ENCODE data around the gene CTSS.
"Not testable (repeated sequence)": the region's sequence is repeated elsewhere in the genome, so short reads cannot be mapped to it uniquely, and the experiment has no call there.

The CTSS gene

DNA sequence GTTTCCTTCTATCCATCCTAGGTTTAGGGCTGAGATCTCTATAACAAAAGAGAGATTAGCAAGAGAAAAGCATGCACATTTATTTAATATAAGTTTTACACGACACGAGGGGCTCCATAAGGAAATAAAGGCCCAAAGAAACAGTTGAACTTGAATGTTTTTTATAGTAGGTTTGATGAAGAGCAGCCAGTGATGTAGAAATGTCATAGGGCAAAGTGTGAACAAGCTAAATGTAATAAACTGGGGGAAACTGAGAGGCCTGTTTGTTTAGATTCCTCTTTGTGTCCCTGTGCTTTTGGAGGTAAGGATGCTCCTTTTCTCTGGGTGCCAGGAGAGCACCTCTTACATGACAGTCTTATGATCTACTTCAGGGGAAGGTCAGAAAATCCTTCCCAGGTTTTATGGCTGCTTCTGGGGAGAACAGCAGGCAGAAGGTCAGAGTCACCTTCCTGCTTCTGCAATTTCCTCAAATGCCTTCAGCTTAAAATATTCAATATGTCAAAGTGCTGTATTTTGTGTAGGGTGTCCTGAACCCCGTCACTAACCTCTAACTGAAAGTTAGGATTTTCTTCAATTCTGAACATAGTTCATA, 35.4 kb downstream of the CTSS start:
- no peak overlapping the region for H3K4me3 ChIP-seq (ENCODE audit: low read length)
- TF ChIP-seq, protein P1, sequence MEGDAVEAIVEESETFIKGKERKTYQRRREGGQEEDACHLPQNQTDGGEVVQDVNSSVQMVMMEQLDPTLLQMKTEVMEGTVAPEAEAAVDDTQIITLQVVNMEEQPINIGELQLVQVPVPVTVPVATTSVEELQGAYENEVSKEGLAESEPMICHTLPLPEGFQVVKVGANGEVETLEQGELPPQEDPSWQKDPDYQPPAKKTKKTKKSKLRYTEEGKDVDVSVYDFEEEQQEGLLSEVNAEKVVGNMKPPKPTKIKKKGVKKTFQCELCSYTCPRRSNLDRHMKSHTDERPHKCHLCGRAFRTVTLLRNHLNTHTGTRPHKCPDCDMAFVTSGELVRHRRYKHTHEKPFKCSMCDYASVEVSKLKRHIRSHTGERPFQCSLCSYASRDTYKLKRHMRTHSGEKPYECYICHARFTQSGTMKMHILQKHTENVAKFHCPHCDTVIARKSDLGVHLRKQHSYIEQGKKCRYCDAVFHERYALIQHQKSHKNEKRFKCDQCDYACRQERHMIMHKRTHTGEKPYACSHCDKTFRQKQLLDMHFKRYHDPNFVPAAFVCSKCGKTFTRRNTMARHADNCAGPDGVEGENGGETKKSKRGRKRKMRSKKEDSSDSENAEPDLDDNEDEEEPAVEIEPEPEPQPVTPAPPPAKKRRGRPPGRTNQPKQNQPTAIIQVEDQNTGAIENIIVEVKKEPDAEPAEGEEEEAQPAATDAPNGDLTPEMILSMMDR (conservative IDR thresholded peaks at IDR 0.05; ENCODE audit: low read depth, low read length) = no peak
- no peak for DNase-seq (ENCODE audit: low read depth)

DNA sequence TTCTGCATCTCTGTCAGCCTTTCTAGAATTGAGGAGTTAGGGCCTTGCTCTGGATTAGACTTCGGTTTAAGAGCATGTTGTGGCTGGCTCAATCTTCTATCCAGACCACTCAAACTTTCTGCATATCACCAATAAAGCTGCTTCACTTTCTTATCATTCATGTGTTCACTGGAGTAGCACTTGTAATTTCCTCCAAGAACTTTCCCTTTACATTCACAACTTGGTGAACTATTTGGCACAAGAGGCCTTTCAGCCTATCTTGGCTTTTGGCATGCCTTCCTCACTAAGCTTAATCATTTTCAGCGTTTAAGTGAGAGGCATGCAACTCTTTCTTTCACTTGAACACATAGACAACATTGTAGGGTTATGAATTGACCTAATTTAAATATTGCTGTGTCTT, 41.2 kb downstream of the CTSS start:
- TF ChIP-seq, protein P1 (conservative IDR thresholded peaks at IDR 0.05; ENCODE audit: low read depth, low read length) = no peak
- DNase-seq (ENCODE audit: low read depth) = no peak
- no peak overlapping the region for H3K4me3 ChIP-seq (ENCODE audit: low read length)

DNA sequence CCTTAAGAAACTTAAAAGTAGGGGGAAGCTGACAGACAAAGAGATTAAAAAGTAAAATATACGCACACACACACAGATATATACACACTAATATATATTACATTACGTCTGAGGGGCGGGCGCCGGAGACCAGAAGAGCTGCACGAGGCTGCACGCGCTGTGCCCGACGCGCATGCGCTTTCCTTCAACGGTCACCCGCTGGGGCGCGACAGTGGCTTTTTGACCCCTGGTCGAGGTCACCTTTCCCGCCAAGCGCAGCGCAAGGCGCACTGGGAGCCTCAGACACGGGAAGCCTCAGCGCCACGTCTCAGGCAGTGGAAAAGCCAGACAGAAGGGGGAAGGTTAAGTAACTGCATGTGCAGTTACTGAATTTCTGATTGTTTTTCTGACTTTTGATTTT, 44.9 kb downstream of the CTSS start, which contains the start of gene HORMAD1:
HORMAD1 (minus strand) TSS at position 193 of the 400 bp plus-strand sequence. CDS start 1,390 bp downstream, outside the sequence.
- H3K4me3 ChIP-seq (ENCODE audit: low read length) = no peak within 1 kb of the TSS
- TF ChIP-seq, protein P1 (conservative IDR thresholded peaks at IDR 0.05; ENCODE audit: low read depth, low read length) = no peak
- no peak for DNase-seq (ENCODE audit: low read depth)

DNA sequence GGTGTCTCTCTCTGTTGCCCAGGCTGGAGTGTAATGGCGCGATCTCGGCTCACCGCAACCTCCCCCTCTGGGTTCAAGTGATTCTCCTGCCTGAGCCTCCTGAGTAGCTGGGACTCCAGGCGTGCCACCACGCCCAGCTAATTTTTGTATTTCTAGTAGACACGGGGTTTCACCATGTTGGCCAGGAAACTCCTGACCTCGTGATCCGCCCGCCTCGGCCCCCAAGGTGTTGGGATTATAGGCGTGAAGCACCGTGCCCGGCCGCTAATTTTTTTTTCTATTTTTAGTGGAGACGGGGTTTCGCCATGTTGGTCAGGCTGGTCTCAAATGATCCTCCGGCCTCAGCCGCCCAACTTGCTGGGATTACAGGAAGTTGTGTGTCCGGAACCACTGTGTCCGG, 45.5 kb downstream of the CTSS start:
- TF ChIP-seq, protein P1 (conservative IDR thresholded peaks at IDR 0.05; ENCODE audit: low read depth, low read length) = no peak
- H3K4me3 ChIP-seq (ENCODE audit: low read length) = no peak overlapping the region
- no peak for DNase-seq (ENCODE audit: low read depth)

DNA sequence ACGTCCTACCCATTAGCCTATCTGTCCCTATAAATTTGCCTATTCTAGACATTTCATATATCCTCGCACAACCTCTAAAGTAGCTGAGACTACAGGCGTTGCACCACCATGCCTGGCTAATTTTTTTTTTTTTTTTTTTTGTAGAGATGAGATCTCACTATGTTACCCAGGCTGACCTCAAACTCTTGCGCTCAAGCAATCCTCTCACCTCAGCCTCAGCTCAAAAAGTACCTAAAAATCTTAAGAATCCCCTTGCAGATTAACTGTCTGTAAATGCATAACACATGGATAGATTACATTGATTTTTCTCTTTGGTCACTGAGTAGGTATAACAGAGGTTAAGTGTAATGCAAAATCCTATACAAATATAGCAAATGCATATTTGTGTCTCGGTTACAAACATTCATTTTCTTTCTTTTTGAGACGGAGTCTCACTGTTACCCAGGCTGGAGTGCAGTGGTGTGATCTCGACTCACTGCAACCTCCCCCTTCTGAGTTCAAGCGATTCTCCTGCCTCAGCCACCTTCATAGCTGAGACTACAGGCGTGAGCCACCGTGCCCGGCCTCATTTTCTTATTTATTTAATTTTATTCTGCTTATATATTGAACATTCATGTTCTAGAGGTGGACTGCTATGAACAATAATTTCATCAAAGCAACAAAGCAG, 47.2 kb downstream of the CTSS start:
- no peak overlapping the region for H3K4me3 ChIP-seq (ENCODE audit: low read length)
- no peak for DNase-seq (ENCODE audit: low read depth)
- TF ChIP-seq, protein P1 (conservative IDR thresholded peaks at IDR 0.05; ENCODE audit: low read depth, low read length) = no peak

DNA sequence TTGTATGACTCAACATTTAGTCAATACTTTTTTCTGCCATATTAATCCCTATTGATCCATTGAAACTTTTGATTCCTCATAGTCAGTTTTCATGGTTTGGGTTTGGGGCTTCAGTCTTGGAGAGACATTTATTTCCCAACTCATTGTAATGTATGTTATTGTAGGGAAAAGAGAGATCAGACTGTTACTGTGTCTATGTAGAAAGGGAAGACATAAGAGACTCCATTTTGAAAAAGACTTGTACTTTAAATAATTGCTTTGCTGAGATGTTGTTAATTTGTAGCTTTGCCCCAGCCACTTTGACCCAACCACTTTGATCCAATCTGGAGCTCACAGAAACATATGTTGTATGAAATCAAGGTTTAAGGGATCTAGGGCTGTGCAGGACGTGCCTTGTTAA, 56.5 kb downstream of the CTSS start:
- H3K4me3 ChIP-seq (ENCODE audit: low read length); DNase-seq (ENCODE audit: low read depth): not testable (repeated sequence)

DNA sequence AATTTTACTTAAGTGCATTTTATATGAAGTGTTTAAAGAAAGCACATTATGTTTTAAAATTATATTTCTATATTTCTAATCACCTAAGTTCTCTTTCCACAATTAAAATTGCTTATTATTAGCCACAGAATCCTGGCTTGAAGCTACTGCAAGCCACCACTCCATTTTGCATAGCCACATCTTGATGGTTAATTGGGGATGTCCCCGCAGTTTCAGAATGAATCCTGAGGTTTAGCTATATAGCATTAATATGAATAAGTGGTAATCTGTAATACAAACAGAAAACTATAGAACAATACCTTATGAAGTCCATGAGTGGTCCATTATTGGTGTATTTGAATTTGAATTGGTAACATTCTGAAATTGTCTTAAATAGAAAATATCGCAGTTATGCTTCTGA, 57.0 kb downstream of the CTSS start:
- TF ChIP-seq, protein P1 (conservative IDR thresholded peaks at IDR 0.05; ENCODE audit: low read depth, low read length) = no peak
- DNase-seq (ENCODE audit: low read depth) = no peak
- H3K4me3 ChIP-seq (ENCODE audit: low read length) = no peak overlapping the region
